ENCODE results near the gene UBE2R2. TPM values are rescaled to one million over a fixed set of nuclear protein-coding genes. Genes with fewer than 3 reads are reported as not detected.

Gene UBE2R2
- total and polyA plus RNA-seq, 4 donors = 16.2 to 29.5 (median 27.4) TPM

DNA sequence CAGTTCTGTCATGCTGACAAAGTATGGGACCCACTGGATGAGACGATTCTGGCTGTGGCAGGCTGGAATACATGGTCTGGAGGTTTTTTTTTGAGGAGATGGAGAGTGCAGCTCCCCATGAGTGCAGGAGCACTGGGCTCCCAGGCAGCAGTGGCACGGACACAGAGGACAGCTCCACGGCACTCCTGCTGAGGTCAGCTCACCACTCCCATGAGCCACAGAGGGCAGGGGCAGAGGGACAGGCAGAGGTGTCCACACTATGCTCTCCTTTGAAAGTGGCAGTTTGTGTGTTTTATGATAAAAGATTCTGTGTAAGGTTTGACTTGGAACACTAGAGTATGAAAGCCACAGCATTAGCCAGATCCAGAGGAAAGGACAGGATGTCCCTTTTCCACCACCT, 114.4 kb downstream of the UBE2R2 start:
- Histone ChIP-seq H3K9me3 (ENCODE audit: control insufficient read depth in 4 of 4, insufficient read depth in 3 of 4, low read length in 3 of 4) (no peaks in the 10 kb centered on the region), H3K4me3 (no peak overlapping the region), H3K36me3 (ENCODE audit: control insufficient read depth in 4 of 4, insufficient read depth in 4 of 4, low read length in 4 of 4) (peaks cover 25 to 63% (median 60%) of the 10 kb centered on the region in 4 donors), H3K9ac (ENCODE audit: insufficient read depth in 1 of 2, low read length in 2 of 2) (no peak overlapping the region), H3K27me3 (ENCODE audit: control insufficient read depth in 3 of 3, insufficient read depth in 3 of 3, low read length in 2 of 3) (no peaks in the 10 kb centered on the region), H3K27ac (ENCODE audit: low read depth in 1 of 2, low read length in 1 of 2) (no peak overlapping the region), H3K4me1 (ENCODE audit: control insufficient read depth in 5 of 5, insufficient read depth in 5 of 5, low read length in 5 of 5) (no peaks in the 10 kb centered on the region)
- no peak for TF ChIP-seq CTCF (IDR thresholded peaks at IDR 0.05; ENCODE audit: control extremely low read depth, extremely low read depth)
- 84 to 93% methylated on average over 3 of the region's 3 CpGs for WGBS, 2 donors
- ATAC-seq (ENCODE audit: insufficient read depth, low FRiP score) (no peak), DNase-seq (no peak)

DNA sequence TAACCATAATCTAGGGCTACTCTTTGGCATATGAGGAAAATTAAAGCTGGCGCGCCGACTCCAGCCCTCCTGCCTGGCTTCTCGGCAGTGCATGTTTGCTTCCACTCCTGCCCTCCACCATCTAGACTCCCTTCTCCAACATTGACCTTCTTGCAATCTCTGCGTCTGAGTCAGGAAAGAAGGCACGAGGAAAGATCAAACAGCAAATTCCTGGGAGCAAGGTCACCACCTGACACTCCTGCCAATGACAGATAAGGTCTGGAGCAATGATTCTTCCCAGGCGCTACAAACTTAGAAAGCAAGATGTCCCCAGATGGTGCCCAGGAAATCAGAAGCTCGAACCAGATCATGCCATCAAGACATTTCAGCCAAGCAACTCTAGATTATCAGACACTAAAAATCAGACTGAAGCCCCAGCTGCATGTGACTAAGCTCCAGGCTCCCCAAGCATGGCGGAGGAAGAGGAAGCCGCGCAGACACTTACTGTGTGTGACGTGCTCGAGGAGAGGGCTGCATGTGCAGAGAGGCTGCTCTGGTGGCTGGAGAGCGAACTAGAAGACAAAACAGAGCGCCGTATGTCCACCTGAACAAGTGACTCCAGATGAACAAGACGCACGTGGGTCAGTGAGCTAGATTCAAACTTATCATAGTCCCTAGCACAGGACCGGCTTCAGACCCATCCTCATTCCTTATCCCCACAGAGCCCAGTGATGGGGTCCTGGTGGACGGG, 115.3 kb downstream of the UBE2R2 start:
- H3K27me3 ChIP-seq (ENCODE audit: control insufficient read depth in 3 of 3, insufficient read depth in 3 of 3, low read length in 2 of 3) = no peaks in the 10 kb centered on the region
- ATAC-seq (ENCODE audit: insufficient read depth, low FRiP score) = no peak
- WGBS, 2 donors = 90 to 93% methylated on average over 20 of the region's 20 CpGs
- H3K4me3 ChIP-seq = no peak overlapping the region
- DNase-seq = no peak
- no peak for TF ChIP-seq CTCF (IDR thresholded peaks at IDR 0.05; ENCODE audit: control extremely low read depth, extremely low read depth)
- H3K9ac ChIP-seq (ENCODE audit: insufficient read depth in 1 of 2, low read length in 2 of 2) = no peak overlapping the region
- no peaks in the 10 kb centered on the region for H3K9me3 ChIP-seq (ENCODE audit: control insufficient read depth in 4 of 4, insufficient read depth in 3 of 4, low read length in 3 of 4)
- peaks cover 18 to 62% (median 51%) of the 10 kb centered on the region in 4 donors for H3K36me3 ChIP-seq (ENCODE audit: control insufficient read depth in 4 of 4, insufficient read depth in 4 of 4, low read length in 4 of 4)
- H3K27ac ChIP-seq (ENCODE audit: low read depth in 1 of 2, low read length in 1 of 2) = no peak overlapping the region
- H3K4me1 ChIP-seq (ENCODE audit: control insufficient read depth in 5 of 5, insufficient read depth in 5 of 5, low read length in 5 of 5) = no peaks in the 10 kb centered on the region

- H3K9me3 ChIP-seq (ENCODE audit: control insufficient read depth in 4 of 4, insufficient read depth in 3 of 4, low read length in 3 of 4) = no peaks in the 10 kb centered on the region
- ATAC-seq (ENCODE audit: insufficient read depth, low FRiP score) (no peak), DNase-seq (no peak)
- WGBS, 2 donors = 78 to 86% methylated on average over 5 of the region's 5 CpGs
- H3K9ac ChIP-seq (ENCODE audit: insufficient read depth in 1 of 2, low read length in 2 of 2) = no peak overlapping the region
- H3K4me1 ChIP-seq (ENCODE audit: control insufficient read depth in 5 of 5, insufficient read depth in 5 of 5, low read length in 5 of 5) = no peaks in the 10 kb centered on the region
- H3K27me3 ChIP-seq (ENCODE audit: control insufficient read depth in 3 of 3, insufficient read depth in 3 of 3, low read length in 2 of 3) = no peaks in the 10 kb centered on the region
- no peak overlapping the region for H3K27ac ChIP-seq (ENCODE audit: low read depth in 1 of 2, low read length in 1 of 2)
- H3K4me3 ChIP-seq = no peak overlapping the region
- H3K36me3 ChIP-seq (ENCODE audit: control insufficient read depth in 4 of 4, insufficient read depth in 4 of 4, low read length in 4 of 4) = peaks cover 16 to 55% (median 39%) of the 10 kb centered on the region in 4 donors
- no peak for TF ChIP-seq CTCF (IDR thresholded peaks at IDR 0.05; ENCODE audit: control extremely low read depth, extremely low read depth)
Measured at GRCh38 chr9:33934188-33934878, 117.4 kb downstream of the UBE2R2 start.

All from lung (tissue), 12 donors.